HG03159 (cell line): ENCODE results near the gene ST3GAL5.
A peak's percentile ranks its signal among the peaks of the same experiment; 100 is the strongest.
"Not testable (repeated sequence)": the region's sequence is repeated elsewhere in the genome, so short reads cannot be mapped to it uniquely, and the experiment has no call there.

Experiments
- ATAC-seq: cut with Tn5 transposase; IDR thresholded peaks from one replicate; pipeline ENCODE4 v1.9.1; 2021; ENCODE audit warnings: mild to moderate bottlenecking, moderate library complexity; ENCODE audit not compliant: unreplicated experiment

Gene ST3GAL5

GRCh38 chr2:85840091-85840490 lies 48.7 kb downstream of the ST3GAL5 start:
- no peak for ATAC-seq

GRCh38 chr2:85839461-85839860 lies 49.3 kb downstream of the ST3GAL5 start:
- no peak for ATAC-seq

- ATAC-seq = no peak
Observed at GRCh38 chr2:85838641-85839040, 50.1 kb downstream of the ST3GAL5 start.

GRCh38 chr2:85838181-85838580 lies 50.6 kb downstream of the ST3GAL5 start:
- no peak for ATAC-seq

GRCh38 chr2:85834466-85834865 lies 54.3 kb downstream of the ST3GAL5 start:
- no peak for ATAC-seq

GRCh38 chr2:85831735-85832134 lies 57.1 kb downstream of the ST3GAL5 start:
- no peak for ATAC-seq

GRCh38 chr2:85830645-85831044 lies 58.1 kb downstream of the ST3GAL5 start:
- no peak for ATAC-seq

- ATAC-seq = not testable (repeated sequence)
Observed at GRCh38 chr2:85829394-85829793, 59.4 kb downstream of the ST3GAL5 start.

GRCh38 chr2:85828725-85829124 lies 60.1 kb downstream of the ST3GAL5 start:
- no peak for ATAC-seq

GRCh38 chr2:85827879-85828569 lies 60.8 kb downstream of the ST3GAL5 start:
- no peak for ATAC-seq

GRCh38 chr2:85826990-85827878 lies 61.6 kb downstream of the ST3GAL5 start:
- ATAC-seq = peak; percentile 80

GRCh38 chr2:85823951-85824350 lies 64.8 kb downstream of the ST3GAL5 start:
- no peak for ATAC-seq

GRCh38 chr2:85822766-85823165 lies 66.0 kb downstream of the ST3GAL5 start:
- ATAC-seq = no peak

- no peak for ATAC-seq
Observed at GRCh38 chr2:85819811-85820510, 68.8 kb downstream of the ST3GAL5 start.

- no peak for ATAC-seq
Observed at GRCh38 chr2:85814802-85815550, 73.8 kb downstream of the ST3GAL5 start.

- no peak for ATAC-seq
Observed at GRCh38 chr2:85813982-85814801, 74.6 kb downstream of the ST3GAL5 start.

- no peak for ATAC-seq
Observed at GRCh38 chr2:85813211-85813981, 75.4 kb downstream of the ST3GAL5 start.

- no peak for ATAC-seq
Observed at GRCh38 chr2:85812094-85812735, 76.6 kb downstream of the ST3GAL5 start.
